ENCODE measurements around the gene PLEKHA1.
A peak's percentile ranks its signal among the peaks of the same experiment; 100 is the strongest.

Gene PLEKHA1

GRCh38 chr10:122374237-122374858 is at the start of gene PLEKHA1:
Gene PLEKHA1 (plus strand): TSS chr10:122374708. CDS start chr10:122393201, 18,493 bp downstream.
- no peaks in the 10 kb centered on the region for H3K27me3 ChIP-seq (ENCODE audit: control insufficient read depth in 5 of 5, insufficient read depth in 4 of 5, low read length in 5 of 5)
- no peaks in the 10 kb centered on the region for H3K36me3 ChIP-seq (ENCODE audit: control insufficient read depth in 5 of 5, insufficient read depth in 5 of 5, low read length in 5 of 5)
- H3K4me3 ChIP-seq (ENCODE audit: low read depth in 1 of 5, low read length in 5 of 5), result peak within 1 kb of the TSS; percentile 72 to 93 (median 90)
- peak within 1 kb of the TSS; percentile 66 for H3K27ac ChIP-seq (ENCODE audit: low read depth, low read length)
- H3K4me1 ChIP-seq (ENCODE audit: control insufficient read depth in 5 of 5, insufficient read depth in 5 of 5, low read length in 5 of 5), result peaks cover 0 to 30% (median 28%) of the 10 kb centered on the region in 5 donors
- no peaks in the 10 kb centered on the region for H3K9me3 ChIP-seq (ENCODE audit: control insufficient read depth in 5 of 5, low read length in 5 of 5)
- H3K9ac ChIP-seq (ENCODE audit: low read length in 5 of 5), result peak within 1 kb of the TSS; percentile 49 to 92 (median 87)

GRCh38 chr10:122325235-122325634 is 49.3 kb upstream of the PLEKHA1 start:
- Histone ChIP-seq H3K4me3 (ENCODE audit: low read depth in 1 of 5, low read length in 5 of 5) (no peak overlapping the region), H3K4me1 (ENCODE audit: control insufficient read depth in 5 of 5, insufficient read depth in 5 of 5, low read length in 5 of 5) (peaks cover 0 to 3% (median 0%) of the 10 kb centered on the region in 5 donors), H3K9me3 (ENCODE audit: control insufficient read depth in 5 of 5, low read length in 5 of 5) (peaks cover 0 to 6% (median 3%) of the 10 kb centered on the region in 5 donors), H3K36me3 (ENCODE audit: control insufficient read depth in 5 of 5, insufficient read depth in 5 of 5, low read length in 5 of 5) (no peaks in the 10 kb centered on the region), H3K27ac (ENCODE audit: low read depth, low read length) (no peak overlapping the region), H3K9ac (ENCODE audit: low read length in 5 of 5) (no peak overlapping the region), H3K27me3 (ENCODE audit: control insufficient read depth in 5 of 5, insufficient read depth in 4 of 5, low read length in 5 of 5) (peaks cover 0 to 4% (median 2%) of the 10 kb centered on the region in 5 donors)

GRCh38 chr10:122326385-122326784 is 48.1 kb upstream of the PLEKHA1 start:
- H3K27ac ChIP-seq (ENCODE audit: low read depth, low read length), result no peak overlapping the region
- peaks cover 0 to 3% (median 0%) of the 10 kb centered on the region in 5 donors for H3K4me1 ChIP-seq (ENCODE audit: control insufficient read depth in 5 of 5, insufficient read depth in 5 of 5, low read length in 5 of 5)
- H3K27me3 ChIP-seq (ENCODE audit: control insufficient read depth in 5 of 5, insufficient read depth in 4 of 5, low read length in 5 of 5), result peaks cover 2 to 6% (median 4%) of the 10 kb centered on the region in 5 donors
- no peaks in the 10 kb centered on the region for H3K9me3 ChIP-seq (ENCODE audit: control insufficient read depth in 5 of 5, low read length in 5 of 5)
- no peaks in the 10 kb centered on the region for H3K36me3 ChIP-seq (ENCODE audit: control insufficient read depth in 5 of 5, insufficient read depth in 5 of 5, low read length in 5 of 5)
- H3K9ac ChIP-seq (ENCODE audit: low read length in 5 of 5), result no peak overlapping the region
- no peak overlapping the region for H3K4me3 ChIP-seq (ENCODE audit: low read depth in 1 of 5, low read length in 5 of 5)

- H3K9me3 ChIP-seq (ENCODE audit: control insufficient read depth in 5 of 5, low read length in 5 of 5), result no peaks in the 10 kb centered on the region
- peaks cover 0 to 3% (median 0%) of the 10 kb centered on the region in 5 donors for H3K4me1 ChIP-seq (ENCODE audit: control insufficient read depth in 5 of 5, insufficient read depth in 5 of 5, low read length in 5 of 5)
- H3K27me3 ChIP-seq (ENCODE audit: control insufficient read depth in 5 of 5, insufficient read depth in 4 of 5, low read length in 5 of 5), result peaks cover 2 to 8% (median 4%) of the 10 kb centered on the region in 5 donors
- no peak overlapping the region for H3K9ac ChIP-seq (ENCODE audit: low read length in 5 of 5)
- H3K36me3 ChIP-seq (ENCODE audit: control insufficient read depth in 5 of 5, insufficient read depth in 5 of 5, low read length in 5 of 5), result no peaks in the 10 kb centered on the region
- H3K4me3 ChIP-seq (ENCODE audit: low read depth in 1 of 5, low read length in 5 of 5), result no peak overlapping the region
- no peak overlapping the region for H3K27ac ChIP-seq (ENCODE audit: low read depth, low read length)
These were observed 47.7 kb upstream of the PLEKHA1 start for GRCh38 chr10:122326806-122327205.

GRCh38 chr10:122327237-122328206 is 47.0 kb upstream of the PLEKHA1 start:
- Histone ChIP-seq H3K27me3 (ENCODE audit: control insufficient read depth in 5 of 5, insufficient read depth in 4 of 5, low read length in 5 of 5) (peaks cover 2 to 8% (median 6%) of the 10 kb centered on the region in 5 donors), H3K4me1 (ENCODE audit: control insufficient read depth in 5 of 5, insufficient read depth in 5 of 5, low read length in 5 of 5) (peaks cover 0 to 3% (median 0%) of the 10 kb centered on the region in 5 donors), H3K9ac (ENCODE audit: low read length in 5 of 5) (no peak overlapping the region), H3K9me3 (ENCODE audit: control insufficient read depth in 5 of 5, low read length in 5 of 5) (no peaks in the 10 kb centered on the region), H3K36me3 (ENCODE audit: control insufficient read depth in 5 of 5, insufficient read depth in 5 of 5, low read length in 5 of 5) (no peaks in the 10 kb centered on the region), H3K27ac (ENCODE audit: low read depth, low read length) (no peak overlapping the region), H3K4me3 (ENCODE audit: low read depth in 1 of 5, low read length in 5 of 5) (no peak overlapping the region)

GRCh38 chr10:122328676-122329075 is 45.8 kb upstream of the PLEKHA1 start:
- peaks cover 2 to 8% (median 6%) of the 10 kb centered on the region in 5 donors for H3K27me3 ChIP-seq (ENCODE audit: control insufficient read depth in 5 of 5, insufficient read depth in 4 of 5, low read length in 5 of 5)
- no peak overlapping the region for H3K9ac ChIP-seq (ENCODE audit: low read length in 5 of 5)
- no peaks in the 10 kb centered on the region for H3K36me3 ChIP-seq (ENCODE audit: control insufficient read depth in 5 of 5, insufficient read depth in 5 of 5, low read length in 5 of 5)
- peaks cover 0 to 3% (median 0%) of the 10 kb centered on the region in 5 donors for H3K4me1 ChIP-seq (ENCODE audit: control insufficient read depth in 5 of 5, insufficient read depth in 5 of 5, low read length in 5 of 5)
- H3K4me3 ChIP-seq (ENCODE audit: low read depth in 1 of 5, low read length in 5 of 5), result no peak overlapping the region
- no peak overlapping the region for H3K27ac ChIP-seq (ENCODE audit: low read depth, low read length)
- no peaks in the 10 kb centered on the region for H3K9me3 ChIP-seq (ENCODE audit: control insufficient read depth in 5 of 5, low read length in 5 of 5)

GRCh38 chr10:122329416-122329815 is 45.1 kb upstream of the PLEKHA1 start:
- H3K27ac ChIP-seq (ENCODE audit: low read depth, low read length), result no peak overlapping the region

GRCh38 chr10:122331100-122331499 is 43.4 kb upstream of the PLEKHA1 start:
- Histone ChIP-seq H3K9ac (ENCODE audit: low read length in 5 of 5) (no peak overlapping the region), H3K9me3 (ENCODE audit: control insufficient read depth in 5 of 5, low read length in 5 of 5) (no peaks in the 10 kb centered on the region), H3K27ac (ENCODE audit: low read depth, low read length) (no peak overlapping the region), H3K27me3 (ENCODE audit: control insufficient read depth in 5 of 5, insufficient read depth in 4 of 5, low read length in 5 of 5) (peaks cover 2 to 8% (median 6%) of the 10 kb centered on the region in 5 donors), H3K4me1 (ENCODE audit: control insufficient read depth in 5 of 5, insufficient read depth in 5 of 5, low read length in 5 of 5) (peaks cover 0 to 3% (median 0%) of the 10 kb centered on the region in 5 donors), H3K4me3 (ENCODE audit: low read depth in 1 of 5, low read length in 5 of 5) (no peak overlapping the region), H3K36me3 (ENCODE audit: control insufficient read depth in 5 of 5, insufficient read depth in 5 of 5, low read length in 5 of 5) (no peaks in the 10 kb centered on the region)

More at GRCh38 chr10:122329416-122329815, 45.1 kb upstream of the PLEKHA1 start:
- Histone ChIP-seq H3K9ac (ENCODE audit: low read length in 5 of 5) (no peak overlapping the region), H3K27me3 (ENCODE audit: control insufficient read depth in 5 of 5, insufficient read depth in 4 of 5, low read length in 5 of 5) (peaks cover 2 to 8% (median 6%) of the 10 kb centered on the region in 5 donors), H3K36me3 (ENCODE audit: control insufficient read depth in 5 of 5, insufficient read depth in 5 of 5, low read length in 5 of 5) (no peaks in the 10 kb centered on the region), H3K4me1 (ENCODE audit: control insufficient read depth in 5 of 5, insufficient read depth in 5 of 5, low read length in 5 of 5) (peaks cover 0 to 3% (median 0%) of the 10 kb centered on the region in 5 donors), H3K9me3 (ENCODE audit: control insufficient read depth in 5 of 5, low read length in 5 of 5) (no peaks in the 10 kb centered on the region), H3K4me3 (ENCODE audit: low read depth in 1 of 5, low read length in 5 of 5) (no peak overlapping the region)

GRCh38 chr10:122331615-122332446 is 42.7 kb upstream of the PLEKHA1 start:
- H3K9ac ChIP-seq (ENCODE audit: low read length in 5 of 5), result no peak overlapping the region
- H3K27ac ChIP-seq (ENCODE audit: low read depth, low read length), result no peak overlapping the region
- H3K4me3 ChIP-seq (ENCODE audit: low read depth in 1 of 5, low read length in 5 of 5), result no peak overlapping the region
- peaks cover 0 to 8% (median 6%) of the 10 kb centered on the region in 5 donors for H3K27me3 ChIP-seq (ENCODE audit: control insufficient read depth in 5 of 5, insufficient read depth in 4 of 5, low read length in 5 of 5)
- H3K36me3 ChIP-seq (ENCODE audit: control insufficient read depth in 5 of 5, insufficient read depth in 5 of 5, low read length in 5 of 5), result no peaks in the 10 kb centered on the region
- no peaks in the 10 kb centered on the region for H3K9me3 ChIP-seq (ENCODE audit: control insufficient read depth in 5 of 5, low read length in 5 of 5)
- peaks cover 0 to 3% (median 0%) of the 10 kb centered on the region in 5 donors for H3K4me1 ChIP-seq (ENCODE audit: control insufficient read depth in 5 of 5, insufficient read depth in 5 of 5, low read length in 5 of 5)
